C4-2B (cell line): ENCODE results near the gene PIK3R4.

Source experiments
- ZFX ChIP-seq: fragments of 450-650 bp; IDR thresholded peaks from 2 replicates; pipeline ENCODE4 v1.6.1; 2017
- TF ChIP-seq, protein P1 (sequence below): fragments of 450-650 bp; conservative IDR thresholded peaks from 2 replicates; pipeline ENCODE4 v1.5.1; 2017; ENCODE audit warnings: mild to moderate bottlenecking

DNA sequence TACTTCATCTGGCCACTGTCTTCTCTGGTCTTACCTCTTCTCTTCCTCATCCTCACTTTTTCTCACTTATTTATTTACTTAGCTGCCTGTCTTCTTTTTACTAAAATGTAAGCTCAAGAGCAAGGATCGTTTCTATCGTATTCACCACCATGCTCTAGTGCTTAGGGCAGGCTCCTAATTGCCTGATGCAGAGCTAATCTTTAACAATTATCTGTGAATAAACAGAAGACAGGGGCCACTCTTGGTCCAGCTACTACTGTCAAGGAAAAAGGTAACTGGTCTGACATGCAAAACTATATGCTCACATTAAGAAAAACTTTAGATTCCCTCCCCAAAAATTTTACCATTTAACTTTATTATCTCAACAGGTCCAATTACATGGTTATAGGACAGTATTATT, 17.5 kb downstream of the PIK3R4 start:
- TF ChIP-seq, protein P1, sequence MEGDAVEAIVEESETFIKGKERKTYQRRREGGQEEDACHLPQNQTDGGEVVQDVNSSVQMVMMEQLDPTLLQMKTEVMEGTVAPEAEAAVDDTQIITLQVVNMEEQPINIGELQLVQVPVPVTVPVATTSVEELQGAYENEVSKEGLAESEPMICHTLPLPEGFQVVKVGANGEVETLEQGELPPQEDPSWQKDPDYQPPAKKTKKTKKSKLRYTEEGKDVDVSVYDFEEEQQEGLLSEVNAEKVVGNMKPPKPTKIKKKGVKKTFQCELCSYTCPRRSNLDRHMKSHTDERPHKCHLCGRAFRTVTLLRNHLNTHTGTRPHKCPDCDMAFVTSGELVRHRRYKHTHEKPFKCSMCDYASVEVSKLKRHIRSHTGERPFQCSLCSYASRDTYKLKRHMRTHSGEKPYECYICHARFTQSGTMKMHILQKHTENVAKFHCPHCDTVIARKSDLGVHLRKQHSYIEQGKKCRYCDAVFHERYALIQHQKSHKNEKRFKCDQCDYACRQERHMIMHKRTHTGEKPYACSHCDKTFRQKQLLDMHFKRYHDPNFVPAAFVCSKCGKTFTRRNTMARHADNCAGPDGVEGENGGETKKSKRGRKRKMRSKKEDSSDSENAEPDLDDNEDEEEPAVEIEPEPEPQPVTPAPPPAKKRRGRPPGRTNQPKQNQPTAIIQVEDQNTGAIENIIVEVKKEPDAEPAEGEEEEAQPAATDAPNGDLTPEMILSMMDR, result no peak
- TF ChIP-seq ZFX, result no peak
